ENCODE measurements around the gene ARRDC1.
A peak's percentile ranks its signal among the peaks of the same experiment; 100 is the strongest.
"Not testable (repeated sequence)": the region's sequence is repeated elsewhere in the genome, so short reads cannot be mapped to it uniquely, and the experiment has no call there.

ARRDC1 gene

GRCh38 chr9:137605121-137606004 is at the start of gene ARRDC1:
ARRDC1 (plus strand) TSS chr9:137605686; CDS start chr9:137605718, 32 bp downstream.
- DNase-seq (ENCODE audit: low read depth) = peak; percentile 92

GRCh38 chr9:137556069-137556838 is 49.2 kb upstream of the ARRDC1 start:
- DNase-seq (ENCODE audit: low read depth) = no peak

- no peak for DNase-seq (ENCODE audit: low read depth)
Observed at GRCh38 chr9:137558127-137558526, 47.4 kb upstream of the ARRDC1 start.

GRCh38 chr9:137564134-137564533 is 41.4 kb upstream of the ARRDC1 start:
- DNase-seq (ENCODE audit: low read depth) = no peak

- no peak for DNase-seq (ENCODE audit: low read depth)
Observed at GRCh38 chr9:137564817-137565411, 40.6 kb upstream of the ARRDC1 start.

- DNase-seq (ENCODE audit: low read depth) = not testable (repeated sequence)
Observed at GRCh38 chr9:137568445-137568844, 37.0 kb upstream of the ARRDC1 start.

GRCh38 chr9:137569609-137570203 is 35.8 kb upstream of the ARRDC1 start:
- DNase-seq (ENCODE audit: low read depth) = no peak

GRCh38 chr9:137570566-137570965 is 34.9 kb upstream of the ARRDC1 start:
- DNase-seq (ENCODE audit: low read depth) = no peak

- no peak for DNase-seq (ENCODE audit: low read depth)
Observed at GRCh38 chr9:137574192-137574591, 31.3 kb upstream of the ARRDC1 start.

- no peak for DNase-seq (ENCODE audit: low read depth)
Observed at GRCh38 chr9:137575364-137575715, 30.1 kb upstream of the ARRDC1 start.

- no peak for DNase-seq (ENCODE audit: low read depth)
Observed at GRCh38 chr9:137575716-137576411, 29.6 kb upstream of the ARRDC1 start.

- DNase-seq (ENCODE audit: low read depth) = peak; percentile 73
Observed at GRCh38 chr9:137578518-137579258, 26.8 kb upstream of the ARRDC1 start, which contains the start of gene DPH7. DPH7 (minus strand) TSS chr9:137578925; CDS start chr9:137578777, 148 bp downstream.

GRCh38 chr9:137579259-137579604 is 26.3 kb upstream of the ARRDC1 start:
- DNase-seq (ENCODE audit: low read depth) = no peak

GRCh38 chr9:137580209-137580953 is 25.1 kb upstream of the ARRDC1 start:
- DNase-seq (ENCODE audit: low read depth) = no peak

- DNase-seq (ENCODE audit: low read depth) = no peak
Observed at GRCh38 chr9:137580954-137581322, 24.5 kb upstream of the ARRDC1 start.

GRCh38 chr9:137581361-137582285 is 23.9 kb upstream of the ARRDC1 start:
- DNase-seq (ENCODE audit: low read depth) = no peak

GRCh38 chr9:137582286-137582860 is 23.1 kb upstream of the ARRDC1 start:
- DNase-seq (ENCODE audit: low read depth) = no peak

- DNase-seq (ENCODE audit: low read depth) = no peak
Observed at GRCh38 chr9:137583347-137583746, 22.1 kb upstream of the ARRDC1 start.

GRCh38 chr9:137583957-137584356 is 21.5 kb upstream of the ARRDC1 start:
- no peak for DNase-seq (ENCODE audit: low read depth)

All from CMK (cell line).